Mesangial cell (primary cell): ENCODE data around the gene ACADS. TPM values are rescaled to one million over a fixed set of nuclear protein-coding genes. Genes with fewer than 3 reads are reported as not detected.

Experiments used
- total RNA-seq: library from RNA; depleted of rRNA; stranded (reverse); fragments of >200 nt; gene quantifications from 2 replicates; pipeline ENCODE4 v1.2.3, GENCODE V29; 2015

Gene ACADS
- 13.7 and 29.9 TPM in 2 replicates for total RNA-seq

GRCh38 chr12:120725659-120726509 lies at the start of gene ACADS:
ACADS (plus strand) TSS chr12:120725826; CDS start chr12:120725886, 60 bp downstream.

GRCh38 chr12:120686690-120687577 lies 38.7 kb upstream of the ACADS start, which contains the start of gene MLEC:
MLEC (plus strand) TSS chr12:120687149; CDS start chr12:120687297, 148 bp downstream.

GRCh38 chr12:120710031-120710804 lies 15.4 kb upstream of the ACADS start, which contains the start of gene UNC119B:
UNC119B (plus strand) TSS chr12:120710458; CDS start chr12:120710475, 17 bp downstream.

Other genes starting within 250 kb of the ACADS start
- gene DYNLL1, start 229.7 kb upstream of the ACADS start, total RNA-seq: 255 and 374 TPM in 2 replicates
- 16.2 and 17.9 TPM in 2 replicates for gene COQ5, start 196.7 kb upstream of the ACADS start, total RNA-seq
- gene RNF10, start 191.5 kb upstream of the ACADS start, total RNA-seq: 61.3 and 80.2 TPM in 2 replicates
- gene POP5, start 144.4 kb upstream of the ACADS start, total RNA-seq: 29.2 and 58.8 TPM in 2 replicates
- gene CABP1, start 85.2 kb upstream of the ACADS start, total RNA-seq: 0.16 TPM in 1 of 2 replicates, not detected in the other
- 78.3 and 88.6 TPM in 2 replicates for gene MLEC, start 38.7 kb upstream of the ACADS start, total RNA-seq
- 16.3 and 28.4 TPM in 2 replicates for gene UNC119B, start 15.4 kb upstream of the ACADS start, total RNA-seq
- 16.3 and 26.5 TPM in 2 replicates for gene SPPL3, start 178.5 kb downstream of the ACADS start, total RNA-seq